ENCODE results near the gene GDI2. TPM values are rescaled to one million over a fixed set of nuclear protein-coding genes. Genes with fewer than 3 reads are reported as not detected.

The GDI2 gene
- total RNA-seq, 4 donors from 2014 or later, result 122 to 270 (median 203) TPM

DNA sequence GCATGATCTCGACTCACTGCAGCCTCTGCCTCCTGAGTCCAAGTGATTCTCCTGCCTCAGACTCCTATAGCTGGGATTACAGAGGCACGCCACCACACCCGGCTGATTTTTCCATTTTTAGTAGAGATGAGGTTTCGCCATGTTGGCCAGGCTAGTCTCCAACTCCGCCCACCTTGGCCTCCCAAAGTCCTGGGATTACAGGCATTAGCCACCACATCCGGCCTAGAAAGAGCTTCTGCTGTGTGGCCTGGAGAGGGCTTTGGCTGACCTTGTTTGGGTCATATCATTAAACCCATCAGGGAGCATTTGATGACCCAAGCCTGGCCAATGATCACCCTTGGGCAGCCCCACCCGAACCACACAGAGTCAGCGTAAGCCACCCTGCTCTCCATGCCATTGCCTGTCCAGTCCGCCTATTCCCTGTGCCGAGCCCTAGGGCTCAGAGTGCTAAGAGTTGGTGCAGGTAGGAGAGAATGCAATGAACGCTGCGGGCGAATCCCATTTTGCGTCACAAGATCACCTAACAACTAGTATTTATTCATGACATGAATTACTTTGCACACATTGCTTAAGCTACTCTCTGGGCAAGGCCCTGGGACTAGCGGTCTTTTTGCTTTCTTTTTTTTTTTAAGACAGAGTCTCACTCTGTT, 22.3 kb upstream of the GDI2 start:
- H3K36me3 ChIP-seq, result no peaks in the 10 kb centered on the region
- TF ChIP-seq POLR2A (IDR thresholded peaks at IDR 0.05), result no peak
- TF ChIP-seq, protein P1, sequence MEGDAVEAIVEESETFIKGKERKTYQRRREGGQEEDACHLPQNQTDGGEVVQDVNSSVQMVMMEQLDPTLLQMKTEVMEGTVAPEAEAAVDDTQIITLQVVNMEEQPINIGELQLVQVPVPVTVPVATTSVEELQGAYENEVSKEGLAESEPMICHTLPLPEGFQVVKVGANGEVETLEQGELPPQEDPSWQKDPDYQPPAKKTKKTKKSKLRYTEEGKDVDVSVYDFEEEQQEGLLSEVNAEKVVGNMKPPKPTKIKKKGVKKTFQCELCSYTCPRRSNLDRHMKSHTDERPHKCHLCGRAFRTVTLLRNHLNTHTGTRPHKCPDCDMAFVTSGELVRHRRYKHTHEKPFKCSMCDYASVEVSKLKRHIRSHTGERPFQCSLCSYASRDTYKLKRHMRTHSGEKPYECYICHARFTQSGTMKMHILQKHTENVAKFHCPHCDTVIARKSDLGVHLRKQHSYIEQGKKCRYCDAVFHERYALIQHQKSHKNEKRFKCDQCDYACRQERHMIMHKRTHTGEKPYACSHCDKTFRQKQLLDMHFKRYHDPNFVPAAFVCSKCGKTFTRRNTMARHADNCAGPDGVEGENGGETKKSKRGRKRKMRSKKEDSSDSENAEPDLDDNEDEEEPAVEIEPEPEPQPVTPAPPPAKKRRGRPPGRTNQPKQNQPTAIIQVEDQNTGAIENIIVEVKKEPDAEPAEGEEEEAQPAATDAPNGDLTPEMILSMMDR (IDR thresholded peaks at IDR 0.05), result no peak
- no peak for TF ChIP-seq POLR2AphosphoS5 (IDR thresholded peaks at IDR 0.05)
- no peak for TF ChIP-seq EP300 (IDR thresholded peaks at IDR 0.05; ENCODE audit: low read depth)
- intact Hi-C loops (cut with DNase I; ENCODE audit: low total_unique reads) (no loop called here), in situ Hi-C loops (cut with MboI; ENCODE audit: low pct_ligation_motif_present in 1 of 4, low pct_unique_long_range_greater_than_20kb in 1 of 4, low sequenced_read_pairs in 3 of 4) (no loop called here)
- H3K4me1 ChIP-seq, result peaks cover 0 to 7% (median 3%) of the 10 kb centered on the region in 4 donors
- DNase-seq, result no peak
- 91% methylated on average over 7 to 15 of the region's 15 CpGs for WGBS, 2 donors (ENCODE audit: low coverage in 1 of 2)
- no peak overlapping the region for H3K27ac ChIP-seq
- H3K4me3 ChIP-seq, result no peak overlapping the region
- no peaks in the 10 kb centered on the region for H3K9me3 ChIP-seq
- H3K27me3 ChIP-seq, result no peaks in the 10 kb centered on the region

DNA sequence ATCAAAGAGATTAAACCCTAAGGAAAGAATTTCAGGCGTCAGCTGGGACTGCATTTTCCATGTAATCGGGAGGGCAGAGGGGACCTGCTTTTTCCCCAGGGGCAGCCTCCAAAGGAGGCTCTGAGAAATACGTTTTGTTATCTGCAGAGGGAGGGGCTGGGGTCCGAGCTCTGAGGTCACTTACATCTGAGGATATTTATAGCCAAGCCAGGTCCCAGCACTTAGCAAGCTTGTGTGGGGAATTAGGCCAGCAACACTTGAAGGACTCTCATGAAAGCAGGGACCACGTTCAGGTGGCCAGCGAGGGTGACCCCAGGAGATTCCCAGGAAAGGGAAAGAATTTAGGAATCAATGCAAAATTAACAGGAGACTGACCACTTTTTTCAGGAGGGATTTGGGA, 20.6 kb upstream of the GDI2 start:
- intact Hi-C loops (cut with DNase I; ENCODE audit: low total_unique reads), result no loop called here
- no peaks in the 10 kb centered on the region for H3K27me3 ChIP-seq
- H3K4me3 ChIP-seq, result no peak overlapping the region
- in situ Hi-C loops (cut with MboI; ENCODE audit: low pct_ligation_motif_present in 1 of 4, low pct_unique_long_range_greater_than_20kb in 1 of 4, low sequenced_read_pairs in 3 of 4), result no loop called here
- TF ChIP-seq POLR2A (IDR thresholded peaks at IDR 0.05) (no peak), POLR2AphosphoS5 (IDR thresholded peaks at IDR 0.05) (no peak), EP300 (IDR thresholded peaks at IDR 0.05; ENCODE audit: low read depth) (no peak)
- TF ChIP-seq, protein P1 (IDR thresholded peaks at IDR 0.05), result no peak
- DNase-seq, result no peak
- no peaks in the 10 kb centered on the region for H3K36me3 ChIP-seq
- H3K9me3 ChIP-seq, result no peaks in the 10 kb centered on the region
- peaks cover 0 to 7% (median 3%) of the 10 kb centered on the region in 4 donors for H3K4me1 ChIP-seq
- 37 to 71% methylated on average over 3 to 6 of the region's 6 CpGs for WGBS, 2 donors (ENCODE audit: low coverage in 1 of 2)
- H3K27ac ChIP-seq, result no peak overlapping the region

DNA sequence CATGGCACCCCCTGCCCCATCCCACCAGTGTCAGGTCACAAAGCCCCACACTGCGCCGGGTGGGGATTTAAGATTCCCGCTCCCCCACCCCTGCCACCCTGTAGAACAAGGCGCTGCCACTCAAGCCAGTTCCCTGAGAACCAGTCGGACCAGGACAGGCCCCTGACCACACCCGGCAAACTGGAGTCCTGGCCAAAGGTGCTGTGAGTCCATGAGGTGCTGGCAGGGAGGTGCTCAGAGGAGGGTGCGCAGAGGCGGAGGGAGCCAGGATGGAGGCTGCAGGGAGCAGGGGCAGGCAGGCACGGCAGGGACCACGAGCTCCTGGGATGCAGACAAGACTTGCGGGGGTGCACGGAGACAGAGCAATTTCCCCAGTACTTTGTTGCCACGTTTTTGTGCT, 19.7 kb upstream of the GDI2 start:
- intact Hi-C loops (cut with DNase I; ENCODE audit: low total_unique reads), result no loop called here
- Histone ChIP-seq H3K27ac (peak overlapping the region in 2 of 4 donors; percentile 12 to 26), H3K4me3 (peak overlapping the region in 1 of 4 donors; percentile 31), H3K36me3 (no peaks in the 10 kb centered on the region), H3K27me3 (no peaks in the 10 kb centered on the region), H3K4me1 (peaks cover 0 to 7% (median 3%) of the 10 kb centered on the region in 4 donors), H3K9me3 (no peaks in the 10 kb centered on the region)
- TF ChIP-seq, protein P1 (IDR thresholded peaks at IDR 0.05), result no peak
- TF ChIP-seq POLR2A (IDR thresholded peaks at IDR 0.05) (no peak), EP300 (IDR thresholded peaks at IDR 0.05; ENCODE audit: low read depth) (no peak), POLR2AphosphoS5 (IDR thresholded peaks at IDR 0.05) (no peak)
- WGBS, 2 donors (ENCODE audit: low coverage in 1 of 2), result 49 to 80% methylated on average over 1 to 13 of the region's 13 CpGs
- peak; percentile 84 for DNase-seq
- in situ Hi-C loops (cut with MboI; ENCODE audit: low pct_ligation_motif_present in 1 of 4, low pct_unique_long_range_greater_than_20kb in 1 of 4, low sequenced_read_pairs in 3 of 4), result no loop called here

DNA sequence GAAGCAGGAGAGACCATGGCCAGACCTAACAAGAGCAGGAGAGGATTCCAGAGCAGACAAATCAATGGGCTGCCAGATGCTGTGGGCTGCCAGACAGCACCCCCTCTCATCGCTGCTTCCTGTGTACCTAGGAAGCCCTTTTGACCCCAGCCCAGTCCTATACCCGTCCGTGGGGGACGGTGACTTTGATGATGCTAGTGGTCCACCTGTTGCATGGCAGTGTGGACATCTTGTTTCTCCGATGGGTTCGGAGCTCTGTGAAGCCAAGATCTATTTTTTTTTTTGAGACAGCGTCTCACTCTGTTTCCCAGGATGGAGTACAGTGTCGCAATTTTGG, 18.2 kb upstream of the GDI2 start:
- intact Hi-C loops (cut with DNase I; ENCODE audit: low total_unique reads) (no loop called here), in situ Hi-C loops (cut with MboI; ENCODE audit: low pct_ligation_motif_present in 1 of 4, low pct_unique_long_range_greater_than_20kb in 1 of 4, low sequenced_read_pairs in 3 of 4) (no loop called here)
- H3K36me3 ChIP-seq, result no peaks in the 10 kb centered on the region
- H3K27me3 ChIP-seq, result no peaks in the 10 kb centered on the region
- DNase-seq, result no peak
- H3K4me1 ChIP-seq, result peaks cover 0 to 7% (median 3%) of the 10 kb centered on the region in 4 donors
- H3K27ac ChIP-seq, result no peak overlapping the region
- H3K4me3 ChIP-seq, result no peak overlapping the region
- WGBS, 2 donors (ENCODE audit: low coverage in 1 of 2), result 90% methylated on average over 8 of the region's 8 CpGs; no CpG with 5 or more reads in 1 of the 2 donors
- H3K9me3 ChIP-seq, result no peaks in the 10 kb centered on the region
- no peak for TF ChIP-seq EP300 (IDR thresholded peaks at IDR 0.05; ENCODE audit: low read depth)
- no peak for TF ChIP-seq POLR2AphosphoS5 (IDR thresholded peaks at IDR 0.05)
- TF ChIP-seq POLR2A (IDR thresholded peaks at IDR 0.05), result no peak
- TF ChIP-seq, protein P1 (IDR thresholded peaks at IDR 0.05), result no peak

Measured in transverse colon (tissue), 4 donors.